NCI-H524 treated with DMSO at 0.1 percent for 48 hours (cell line): ENCODE results near the gene DKK3.

Experiments
- DNase-seq: peaks from one replicate; lab custom pipeline; 2025; lab: John Stamatoyannopoulos, UW

Gene DKK3

GRCh38 chr11:11981840-11982239, 26.6 kb downstream of the DKK3 start:
- no peak for DNase-seq

- no peak for DNase-seq
These were observed 27.1 kb downstream of the DKK3 start for GRCh38 chr11:11981364-11981763.

GRCh38 chr11:11980841-11981308, 27.6 kb downstream of the DKK3 start:
- DNase-seq, result no peak

GRCh38 chr11:11980200-11980599, 28.2 kb downstream of the DKK3 start:
- no peak for DNase-seq

- no peak for DNase-seq
These were observed 28.8 kb downstream of the DKK3 start for GRCh38 chr11:11979488-11980117.

GRCh38 chr11:11978792-11979487, 29.5 kb downstream of the DKK3 start:
- peak; percentile 26 for DNase-seq

- DNase-seq, result no peak
These were observed 30.3 kb downstream of the DKK3 start for GRCh38 chr11:11978098-11978637.

DNA sequence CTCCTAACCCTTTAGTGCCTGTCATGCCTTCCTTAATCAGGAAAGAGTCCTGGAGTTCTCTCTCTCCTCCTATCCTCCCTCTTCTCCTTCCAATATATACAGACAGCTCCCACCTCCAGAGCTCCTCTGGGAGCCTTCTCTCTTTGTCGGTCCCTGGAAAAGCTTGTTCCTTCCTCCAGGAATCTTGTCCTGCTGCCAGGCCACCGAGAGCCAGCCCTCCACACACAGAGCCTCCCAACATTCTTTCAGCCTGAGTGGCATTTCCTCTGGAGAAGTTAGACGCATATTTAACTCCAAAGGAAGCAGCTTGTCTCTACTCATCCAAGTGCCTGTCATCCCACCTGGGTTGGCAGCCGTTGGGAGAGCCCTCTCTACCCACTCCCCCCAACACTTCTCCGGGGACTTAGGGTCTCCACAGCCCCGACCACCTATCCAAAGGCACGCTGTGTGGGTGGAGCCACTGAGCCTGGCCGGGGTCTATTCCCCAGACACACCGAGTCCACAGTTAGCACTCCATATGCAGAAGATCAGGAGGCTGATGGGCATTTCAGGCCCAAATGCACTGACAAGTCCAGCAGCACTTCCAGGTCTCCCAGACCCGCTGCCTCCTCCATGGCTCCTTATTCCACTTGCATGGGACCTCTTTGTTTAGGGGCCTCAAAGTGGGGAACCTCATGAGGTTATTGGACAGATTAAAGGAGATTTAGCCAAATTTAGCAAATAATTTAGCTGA, 31.1 kb downstream of the DKK3 start:
- no peak for DNase-seq

- no peak for DNase-seq
These were observed 31.8 kb downstream of the DKK3 start for GRCh38 chr11:11976481-11977127.

DNA sequence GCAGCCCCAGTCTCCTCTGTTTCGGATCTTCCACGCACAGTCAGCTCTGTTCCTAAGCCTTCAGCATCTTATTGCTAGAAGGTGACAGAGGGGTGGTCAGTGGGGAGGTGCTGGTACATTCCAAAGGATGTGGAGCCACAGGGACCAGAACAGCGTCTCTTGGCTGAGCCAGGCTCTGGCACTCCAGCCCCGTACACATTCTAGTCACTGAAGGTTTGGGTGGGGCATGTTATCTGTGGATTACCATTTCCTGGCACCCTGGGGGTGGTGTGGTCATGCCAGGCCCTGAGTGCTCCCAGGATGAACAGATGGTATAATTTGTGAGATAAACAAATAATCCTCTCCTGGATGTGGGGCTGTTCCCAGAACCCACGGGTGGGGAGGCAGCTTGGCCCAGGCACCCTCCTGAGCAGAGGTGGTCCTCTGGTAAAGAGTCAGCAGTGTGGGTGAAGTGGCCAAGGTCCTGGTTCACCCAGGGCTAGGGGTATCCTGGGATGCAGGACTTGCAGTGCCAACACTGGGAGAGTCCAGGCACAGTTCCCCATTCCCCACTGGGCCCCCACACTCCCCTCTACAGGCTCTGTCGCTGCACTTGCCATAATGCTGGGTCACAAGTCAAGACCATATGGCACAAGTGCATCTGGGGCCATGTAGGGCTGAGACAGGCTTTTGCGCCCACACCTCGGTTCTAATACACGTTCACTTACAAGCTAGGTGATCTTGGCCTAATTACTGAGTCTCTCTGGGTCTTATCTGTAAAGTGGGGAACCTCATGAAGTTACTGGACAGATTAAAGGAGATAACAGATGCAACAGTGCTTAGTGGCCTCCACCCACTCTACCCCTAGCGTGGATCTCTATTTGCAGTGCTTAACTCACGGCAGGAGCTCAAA, 33.0 kb downstream of the DKK3 start:
- DNase-seq, result peak; percentile 64

DNA sequence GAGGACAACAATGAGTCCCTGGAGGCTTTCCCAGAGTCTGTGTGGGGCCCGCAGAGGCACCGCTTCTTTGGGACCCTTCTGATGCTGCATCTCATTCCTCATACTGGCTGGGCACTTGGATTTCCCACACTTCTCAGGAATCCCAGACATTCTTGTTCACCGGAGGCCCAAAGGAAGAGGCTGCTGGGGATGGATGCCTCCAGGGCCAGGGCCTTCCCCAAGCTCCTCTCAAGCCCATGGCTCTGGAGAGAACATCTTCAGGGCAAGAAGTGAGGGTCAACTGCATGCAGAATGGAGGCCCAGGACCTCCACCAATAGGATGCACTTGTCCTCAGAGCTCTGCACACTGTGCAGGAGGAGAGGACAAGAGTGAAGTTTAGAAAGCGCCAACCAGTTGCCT, 34.6 kb downstream of the DKK3 start:
- DNase-seq, result no peak

- no peak for DNase-seq
These were observed 35.0 kb downstream of the DKK3 start for GRCh38 chr11:11973361-11973800.

GRCh38 chr11:11972730-11973341, 35.6 kb downstream of the DKK3 start:
- no peak for DNase-seq

- no peak for DNase-seq
These were observed 36.4 kb downstream of the DKK3 start for GRCh38 chr11:11971906-11972547.

DNA sequence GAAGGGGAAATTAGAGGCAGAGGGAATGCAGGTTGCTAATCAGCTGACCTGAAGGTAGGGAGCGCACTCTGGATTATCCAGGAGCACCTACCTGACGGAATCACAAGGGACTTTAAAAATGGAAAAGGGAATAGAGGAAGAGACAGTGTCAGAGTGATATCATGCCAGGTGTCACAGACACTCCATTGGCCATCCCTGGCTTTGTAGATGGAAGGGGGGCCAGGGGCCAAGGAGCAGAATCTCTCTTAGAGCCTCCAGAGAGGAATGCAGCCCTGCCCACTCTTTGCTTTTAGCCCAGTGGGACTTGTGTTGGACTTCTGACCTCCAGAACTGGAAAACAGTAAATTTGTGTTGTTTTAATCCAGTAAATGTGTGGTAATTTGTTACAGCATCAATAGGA, 37.9 kb downstream of the DKK3 start:
- no peak for DNase-seq

- DNase-seq, result no peak
These were observed 38.8 kb downstream of the DKK3 start for GRCh38 chr11:11969380-11970215.

- peak; percentile 65 for DNase-seq
These were observed 39.7 kb downstream of the DKK3 start for GRCh38 chr11:11968511-11969280.
